NT2/D1 (cell line): ENCODE results near the gene DOK5.

Source experiments
- SUZ12 ChIP-seq: IDR thresholded peaks from 2 replicates; pipeline ENCODE4 v1.6.1; 2011; ENCODE audit not compliant: insufficient read length, insufficient read depth; ENCODE audit errors: extremely low read depth
- ZNF274 ChIP-seq: IDR thresholded peaks from 2 replicates; pipeline ENCODE4 v1.6.1; 2011; ENCODE audit warnings: mild to moderate bottlenecking, low read depth, low read length

GRCh38 chr20:54548849-54549248, 73.5 kb downstream of the DOK5 start:
- TF ChIP-seq ZNF274 (no peak), SUZ12 (no peak)
